ENCODE results near the gene MARCKS.

- TF ChIP-seq, protein P1, sequence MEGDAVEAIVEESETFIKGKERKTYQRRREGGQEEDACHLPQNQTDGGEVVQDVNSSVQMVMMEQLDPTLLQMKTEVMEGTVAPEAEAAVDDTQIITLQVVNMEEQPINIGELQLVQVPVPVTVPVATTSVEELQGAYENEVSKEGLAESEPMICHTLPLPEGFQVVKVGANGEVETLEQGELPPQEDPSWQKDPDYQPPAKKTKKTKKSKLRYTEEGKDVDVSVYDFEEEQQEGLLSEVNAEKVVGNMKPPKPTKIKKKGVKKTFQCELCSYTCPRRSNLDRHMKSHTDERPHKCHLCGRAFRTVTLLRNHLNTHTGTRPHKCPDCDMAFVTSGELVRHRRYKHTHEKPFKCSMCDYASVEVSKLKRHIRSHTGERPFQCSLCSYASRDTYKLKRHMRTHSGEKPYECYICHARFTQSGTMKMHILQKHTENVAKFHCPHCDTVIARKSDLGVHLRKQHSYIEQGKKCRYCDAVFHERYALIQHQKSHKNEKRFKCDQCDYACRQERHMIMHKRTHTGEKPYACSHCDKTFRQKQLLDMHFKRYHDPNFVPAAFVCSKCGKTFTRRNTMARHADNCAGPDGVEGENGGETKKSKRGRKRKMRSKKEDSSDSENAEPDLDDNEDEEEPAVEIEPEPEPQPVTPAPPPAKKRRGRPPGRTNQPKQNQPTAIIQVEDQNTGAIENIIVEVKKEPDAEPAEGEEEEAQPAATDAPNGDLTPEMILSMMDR (IDR thresholded peaks at IDR 0.05; ENCODE audit: borderline replicate concordance, extremely low read depth, low read length, poor library complexity, severe bottlenecking), result no peak
- no peak for TF ChIP-seq EZH2 (IDR thresholded peaks at IDR 0.05; ENCODE audit: borderline replicate concordance, low read depth, low read length, severe bottlenecking)
Observed at GRCh38 chr6:113907102-113907815, 50.1 kb downstream of the MARCKS start.

Data from DND-41 (cell line).